ENCODE results near the gene LEUTX.
"Not testable (repeated sequence)": the region's sequence is repeated elsewhere in the genome, so short reads cannot be mapped to it uniquely, and the experiment has no call there.

The LEUTX gene, protein sequence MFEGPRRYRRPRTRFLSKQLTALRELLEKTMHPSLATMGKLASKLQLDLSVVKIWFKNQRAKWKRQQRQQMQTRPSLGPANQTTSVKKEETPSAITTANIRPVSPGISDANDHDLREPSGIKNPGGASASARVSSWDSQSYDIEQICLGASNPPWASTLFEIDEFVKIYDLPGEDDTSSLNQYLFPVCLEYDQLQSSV

DNA sequence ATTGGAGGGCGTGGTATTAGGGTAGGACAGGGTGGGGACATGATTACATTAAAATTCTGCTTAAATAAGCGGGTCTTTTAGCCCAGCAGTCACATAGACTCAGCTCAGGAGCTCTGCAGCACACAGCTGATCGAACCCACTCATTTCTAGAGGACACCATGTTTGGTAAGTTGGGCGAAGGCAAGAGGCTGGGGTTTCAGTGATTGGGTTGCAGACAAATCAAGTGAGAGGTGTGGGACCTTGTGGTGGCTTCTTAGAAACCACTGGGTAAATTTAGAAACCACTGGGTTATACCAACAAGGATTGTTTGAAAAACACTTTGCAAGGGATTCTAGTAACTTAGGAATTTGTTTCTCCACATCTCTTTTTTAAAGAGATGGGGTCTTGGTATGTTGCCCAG lies at the start of gene LEUTX:
Gene LEUTX (plus strand): TSS at position 92 of the 400 bp plus-strand sequence. CDS start 67 bp downstream, at position 159.
- DNase-seq, result no peak

- DNase-seq, result no peak
Observed at GRCh38 chr19:39729594-39729993, 49.1 kb upstream of the LEUTX start.

DNA sequence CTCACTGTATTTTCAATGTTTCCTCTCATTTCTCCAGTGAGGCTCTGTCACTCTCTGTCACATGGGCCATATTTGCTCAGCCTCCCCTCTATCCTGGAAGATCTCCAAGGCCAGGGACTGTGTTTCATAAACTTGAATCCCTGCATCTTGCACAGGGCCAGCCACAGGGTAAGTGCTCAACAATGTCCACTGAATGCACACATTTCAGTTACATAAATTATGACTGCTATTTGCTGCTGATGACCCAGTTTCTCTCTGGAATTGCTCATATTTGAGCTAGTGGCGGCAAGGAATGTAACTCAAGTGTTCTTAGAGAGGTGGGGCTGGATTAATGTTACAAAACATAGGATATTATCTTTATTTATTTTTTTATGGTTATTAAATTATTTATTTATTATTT lies 47.0 kb upstream of the LEUTX start:
- DNase-seq, result no peak

DNA sequence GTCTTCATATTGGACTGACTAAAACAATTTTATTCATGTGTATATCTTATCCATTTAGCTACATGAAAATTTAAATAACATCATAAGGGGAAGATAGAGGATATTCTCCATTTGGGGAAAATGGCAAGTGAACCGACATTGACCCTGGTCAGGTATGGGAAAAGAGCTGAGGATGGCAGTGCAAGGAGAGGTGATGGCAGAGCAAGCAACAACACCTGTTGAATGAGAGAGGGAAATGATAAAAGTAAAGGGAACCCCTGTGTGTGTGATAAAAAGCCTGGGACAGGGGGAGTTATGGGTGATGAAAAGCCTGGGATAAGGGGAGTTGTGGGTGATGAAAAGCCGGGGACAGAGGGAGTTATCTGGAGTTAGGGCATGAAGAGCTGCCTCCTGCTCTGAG lies 44.8 kb upstream of the LEUTX start:
- DNase-seq, result no peak

- no peak for DNase-seq
Observed at GRCh38 chr19:39735688-39736087, 43.0 kb upstream of the LEUTX start.

- DNase-seq, result peak; percentile 28
Observed at GRCh38 chr19:39736088-39736487, 42.6 kb upstream of the LEUTX start.

GRCh38 chr19:39737351-39737750 lies 41.3 kb upstream of the LEUTX start:
- DNase-seq, result no peak

DNA sequence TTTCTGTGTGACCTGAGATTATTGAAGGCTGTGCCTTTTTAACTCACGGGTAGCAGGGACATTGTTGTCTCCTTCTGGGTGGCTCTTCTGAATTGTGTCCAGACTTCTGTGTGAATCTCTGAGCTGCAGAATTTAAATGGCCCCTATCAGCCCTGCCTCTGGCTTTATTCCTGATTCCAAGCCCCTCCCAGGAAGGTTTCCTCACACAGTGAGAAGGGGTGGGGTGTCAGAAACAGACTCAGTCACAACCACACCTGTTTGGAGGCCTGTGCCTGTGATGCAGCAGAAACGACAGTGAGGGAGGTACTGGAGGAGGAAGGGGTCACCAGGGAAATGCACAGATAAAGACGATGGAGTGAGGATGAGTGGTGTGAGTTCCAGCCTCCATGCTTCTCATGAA lies 40.8 kb upstream of the LEUTX start, which contains the start of gene CLC:
Gene CLC (minus strand): TSS at position 139 of the 400 bp plus-strand sequence. CDS start 77 bp downstream, at position 62.
- DNase-seq, result no peak

DNA sequence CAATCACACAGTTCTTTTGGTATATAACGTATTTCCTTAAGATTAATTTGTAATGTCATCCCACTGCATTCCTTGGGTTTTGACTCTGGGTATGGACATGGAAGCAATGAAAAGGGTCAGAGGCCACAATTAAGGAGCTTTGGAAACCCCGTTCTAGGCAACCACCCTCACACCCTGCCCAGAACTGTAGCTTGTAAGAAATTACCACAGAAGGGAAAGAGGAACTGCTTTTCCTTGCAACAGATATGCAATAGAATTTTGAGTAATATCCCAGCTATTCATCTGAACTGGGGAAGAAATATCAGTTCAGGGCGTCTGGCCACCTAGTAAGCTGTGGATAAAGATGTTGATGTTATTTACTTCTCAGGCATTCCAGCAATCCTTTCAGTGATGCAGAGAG lies 39.8 kb upstream of the LEUTX start:
- peak; percentile 80 for DNase-seq

DNA sequence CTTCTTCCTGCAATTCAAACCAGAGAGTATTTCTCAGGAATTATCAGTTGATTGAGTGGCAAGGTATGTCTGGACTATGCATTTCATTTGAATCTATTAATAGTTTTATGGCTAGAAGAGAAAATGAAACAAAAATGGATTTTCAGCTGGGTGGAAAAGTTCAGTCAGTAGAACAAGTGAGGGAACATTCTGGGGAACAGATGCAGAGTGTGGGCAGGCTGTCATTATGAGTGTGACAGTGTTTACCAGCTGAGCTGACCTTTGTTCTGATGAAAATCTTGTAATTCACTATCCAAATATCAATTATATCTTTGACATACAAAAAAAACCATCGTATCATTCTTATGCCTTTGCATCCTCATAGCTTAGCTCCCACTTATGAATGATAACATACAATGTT lies 38.3 kb upstream of the LEUTX start:
- peak; percentile 82 for DNase-seq

DNA sequence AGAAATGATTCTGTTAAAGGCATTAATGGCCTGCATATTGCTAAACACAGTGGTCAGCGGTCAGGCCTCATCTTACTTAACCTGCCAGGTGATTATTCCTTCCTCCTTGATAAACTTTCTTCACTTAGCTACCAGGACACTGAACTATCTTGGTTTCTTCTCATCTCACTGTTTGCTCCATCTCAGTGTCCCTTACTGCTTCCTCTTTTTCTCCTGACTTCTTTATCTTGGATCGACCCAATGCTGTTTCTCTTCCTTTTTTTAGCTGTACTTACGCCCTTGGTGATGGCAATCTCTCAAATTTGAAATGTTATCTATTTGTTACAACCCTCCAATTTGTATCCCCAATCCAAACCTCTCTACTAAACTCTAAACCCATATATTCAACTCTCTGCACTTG lies 33.0 kb upstream of the LEUTX start:
- DNase-seq, result peak; percentile 80

DNA sequence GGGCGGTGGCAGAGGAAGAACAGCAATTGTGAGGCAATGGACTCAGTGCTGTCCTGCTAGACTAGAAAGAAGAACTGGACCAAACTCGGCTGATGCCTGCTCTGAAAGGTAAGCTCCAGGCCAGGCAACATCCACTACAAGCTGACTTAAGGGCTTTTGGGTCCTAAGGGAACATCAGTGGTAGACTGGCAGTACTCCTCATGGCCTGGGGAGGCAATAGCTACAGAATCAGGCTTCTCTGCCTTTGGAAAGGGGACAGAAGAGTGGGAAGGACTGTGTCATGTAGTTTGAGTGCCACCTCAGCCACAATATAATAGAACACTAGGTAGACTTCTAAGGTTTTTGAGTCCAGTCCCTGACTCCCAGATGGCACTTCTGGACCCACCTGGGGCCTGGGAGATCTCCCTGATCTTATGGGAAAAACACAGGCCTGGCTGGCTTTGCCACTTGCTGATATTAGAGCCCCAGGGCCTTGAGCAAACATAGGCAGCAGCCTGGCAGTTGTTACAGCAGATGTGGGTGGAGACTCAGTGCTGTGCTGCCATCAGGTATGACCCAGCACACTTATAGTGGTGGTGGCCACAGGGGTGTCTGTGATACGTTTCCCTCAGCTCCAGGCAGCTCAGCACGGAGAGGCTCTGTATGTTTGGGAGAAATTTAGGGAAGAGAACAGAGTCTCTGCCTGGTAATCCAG lies 31.7 kb upstream of the LEUTX start:
- DNase-seq, result no peak

GRCh38 chr19:39749981-39750380 lies 28.7 kb upstream of the LEUTX start:
- peak; percentile 46 for DNase-seq

GRCh38 chr19:39752390-39752789 lies 26.3 kb upstream of the LEUTX start:
- DNase-seq, result no peak

DNA sequence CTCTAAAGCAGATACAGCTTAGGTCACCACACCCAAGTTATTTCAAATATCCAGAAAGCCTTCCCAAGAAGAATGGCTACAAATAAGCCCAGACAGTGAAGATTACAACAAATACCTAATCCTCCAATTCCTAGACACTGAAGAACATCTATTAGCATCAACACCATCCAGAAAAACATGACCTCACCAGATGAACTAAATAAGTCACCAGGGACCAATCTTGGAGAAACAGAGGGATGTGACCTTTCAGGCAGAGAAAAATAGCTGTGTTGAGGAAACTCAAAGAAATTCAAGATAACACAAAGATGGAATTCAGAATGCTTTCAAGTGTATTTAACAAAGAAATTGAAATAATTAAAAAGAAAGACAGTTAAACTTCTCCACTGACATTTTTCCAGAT lies 25.9 kb upstream of the LEUTX start:
- no peak for DNase-seq

DNA sequence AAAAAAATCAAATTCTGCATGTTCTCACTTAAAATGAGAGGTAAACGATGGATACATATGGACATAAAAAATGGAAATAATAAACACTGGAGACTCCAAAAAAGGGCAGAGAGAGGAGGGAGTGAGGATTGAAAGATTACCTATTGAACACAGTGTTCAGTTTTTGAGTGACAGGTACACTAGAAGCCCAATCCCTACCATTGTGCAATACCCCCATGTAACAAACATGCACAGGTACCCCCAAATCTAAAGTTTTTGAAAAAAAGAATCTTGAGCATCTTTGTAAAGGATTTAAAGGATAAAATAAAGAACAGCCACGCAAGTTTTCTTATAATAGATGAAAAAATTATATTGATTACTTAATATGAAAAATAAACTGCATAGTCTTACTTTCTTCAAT lies 24.1 kb upstream of the LEUTX start:
- no peak for DNase-seq

DNA sequence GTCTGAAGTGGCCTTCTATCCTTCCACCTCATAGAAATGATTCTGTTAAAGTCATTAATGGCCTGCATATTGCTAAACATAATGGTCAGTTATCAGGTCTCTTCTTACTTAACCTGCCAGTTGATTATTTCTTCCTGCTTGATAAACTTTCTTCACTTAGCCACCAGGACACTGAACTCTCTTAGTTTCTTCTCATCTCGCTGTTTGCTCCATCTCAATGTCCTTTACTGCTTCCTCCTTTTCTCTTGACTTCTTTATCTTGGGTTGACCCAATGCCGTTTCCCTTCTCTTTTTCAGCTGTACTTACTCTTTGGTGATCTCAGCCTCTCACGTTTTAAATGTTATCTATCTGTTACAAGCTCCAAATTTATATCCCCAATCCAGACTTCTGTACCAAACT lies 23.7 kb upstream of the LEUTX start:
- peak; percentile 51 for DNase-seq

GRCh38 chr19:39759457-39760184 lies 19.0 kb upstream of the LEUTX start:
- peak; percentile 13 for DNase-seq

DNA sequence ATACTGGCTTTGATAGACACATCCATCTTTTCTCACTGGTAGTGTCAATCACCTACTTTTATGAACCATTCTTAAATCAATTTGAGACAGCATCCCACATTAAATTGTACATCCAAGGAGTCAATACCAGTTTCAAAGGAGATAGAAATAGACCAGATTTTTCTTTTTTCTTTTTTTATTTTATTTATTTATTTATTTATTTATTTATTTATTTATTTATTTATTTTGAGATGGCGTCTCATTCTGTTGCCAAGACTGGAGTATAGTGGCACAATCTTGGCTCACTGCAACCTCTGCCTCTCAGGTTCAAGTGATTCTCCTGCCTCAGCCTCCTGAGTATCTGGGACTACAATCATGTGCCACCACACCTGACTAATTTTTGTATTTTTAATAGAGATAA lies 16.8 kb upstream of the LEUTX start:
- DNase-seq, result not testable (repeated sequence)

DNA sequence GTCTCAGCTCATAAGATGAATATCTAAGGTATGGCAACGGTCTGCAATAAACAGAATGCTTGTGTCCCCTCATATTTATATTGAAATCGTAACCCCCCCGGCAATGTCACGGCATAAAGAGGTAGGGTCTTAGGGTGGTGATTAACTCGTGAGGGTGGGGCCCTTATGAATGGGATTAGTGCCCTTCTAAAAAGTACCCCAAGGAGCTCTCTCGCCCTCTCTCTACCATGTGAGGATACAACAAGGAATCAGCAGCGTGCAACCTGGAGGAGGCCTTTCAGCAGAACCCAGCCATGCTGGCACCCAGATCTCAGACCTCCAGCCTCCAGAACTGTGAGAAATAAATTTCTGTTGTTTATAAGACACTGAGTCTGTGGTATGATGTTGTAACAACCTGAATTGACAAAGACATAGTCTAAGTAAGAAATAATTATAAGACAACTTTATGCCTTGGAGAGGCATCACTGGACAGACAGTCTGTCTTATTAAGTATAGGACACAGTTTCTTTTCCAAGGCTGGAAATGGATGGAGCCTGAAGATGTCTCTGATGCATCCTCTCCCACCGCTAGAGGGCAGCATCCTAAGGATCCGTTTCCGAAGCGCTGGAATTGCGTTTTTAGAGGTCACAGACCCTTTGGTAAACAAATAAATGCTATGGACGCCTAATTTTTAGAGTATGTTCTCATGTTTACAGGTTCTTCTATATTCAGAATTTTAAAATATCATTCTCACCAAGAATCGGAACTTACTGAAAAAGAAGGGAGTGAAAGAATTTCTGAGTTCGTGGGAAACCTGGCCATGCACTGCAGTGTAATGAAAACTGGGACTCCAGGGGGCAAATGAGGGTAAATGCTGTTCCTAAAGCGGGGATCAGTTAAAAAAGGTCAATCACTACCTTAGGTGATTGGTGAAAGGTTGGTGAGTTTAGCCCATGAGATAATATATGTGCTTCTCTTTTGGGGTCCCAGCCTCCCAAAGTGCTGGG lies 13.3 kb upstream of the LEUTX start:
- peak; percentile 63 for DNase-seq

DNA sequence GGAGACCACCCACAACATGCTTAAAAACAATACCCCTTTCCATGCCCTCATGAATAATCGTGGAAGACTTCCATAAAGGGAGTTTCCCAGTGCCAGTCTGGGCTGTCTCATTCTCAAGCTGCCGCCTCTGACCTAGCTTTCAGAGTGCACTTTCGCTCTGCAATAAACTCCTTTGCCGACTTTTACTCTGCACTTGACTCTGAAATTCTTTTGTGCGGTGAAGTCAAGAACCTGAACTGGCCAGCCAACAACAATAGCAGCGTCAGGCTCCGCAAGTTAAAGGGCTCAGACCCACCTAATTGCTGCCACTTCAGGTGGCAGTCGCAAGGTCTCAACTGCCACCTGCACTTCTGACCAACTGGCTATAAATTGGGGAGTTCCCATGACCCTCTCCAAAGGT lies 10.3 kb upstream of the LEUTX start:
- DNase-seq, result no peak

GRCh38 chr19:39768786-39769185 lies 9.9 kb upstream of the LEUTX start:
- no peak for DNase-seq

DNA sequence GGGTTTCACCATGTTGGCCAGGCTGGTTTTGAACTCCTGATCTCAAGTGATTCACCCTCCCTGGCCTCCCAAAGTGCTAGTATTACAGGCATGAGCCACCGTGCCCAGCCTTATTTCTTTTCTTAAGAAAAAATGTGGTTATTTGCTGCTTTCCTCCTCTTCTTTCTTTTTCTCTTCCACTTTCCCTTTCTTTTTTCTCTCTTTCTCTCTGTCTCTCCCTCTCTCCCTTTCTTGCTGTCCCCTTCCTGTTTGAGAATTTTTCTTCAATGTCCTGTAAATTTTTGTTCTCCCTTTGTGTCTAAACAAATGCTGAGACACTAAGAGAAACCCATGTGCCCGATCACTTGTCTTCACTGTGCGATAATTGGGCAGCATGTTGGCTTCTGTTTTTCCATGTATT lies 2.2 kb downstream of the LEUTX start:
- DNase-seq, result no peak
